HG03025 (cell line): ENCODE results near the gene BANP.
"Not testable (repeated sequence)": the region's sequence is repeated elsewhere in the genome, so short reads cannot be mapped to it uniquely, and the experiment has no call there.

Experiments
- ATAC-seq: cut with Tn5 transposase; IDR thresholded peaks from one replicate; pipeline ENCODE4 v1.9.1; 2021; ENCODE audit warnings: mild to moderate bottlenecking, moderate library complexity; ENCODE audit not compliant: unreplicated experiment, low FRiP score

Gene BANP

DNA sequence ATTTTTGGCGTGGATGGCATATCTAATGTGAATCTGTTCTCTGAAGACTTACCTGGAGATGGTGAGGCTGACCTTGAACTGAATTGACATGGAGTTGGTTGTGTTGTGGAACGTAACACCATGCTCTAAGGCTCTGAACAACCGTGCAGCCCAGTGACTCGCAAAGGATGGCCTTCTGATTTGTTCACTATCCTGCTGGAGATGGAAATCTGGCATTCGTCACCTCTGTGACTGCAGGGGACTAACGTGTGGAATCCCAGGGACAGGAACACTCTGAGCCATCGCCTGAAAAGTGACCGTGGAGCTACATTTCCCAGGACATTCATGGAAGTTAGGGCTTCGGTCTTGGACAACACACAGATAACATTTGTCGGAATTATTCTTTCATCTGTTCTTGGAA lies 61.1 kb downstream of the BANP start:
- no peak for ATAC-seq

DNA sequence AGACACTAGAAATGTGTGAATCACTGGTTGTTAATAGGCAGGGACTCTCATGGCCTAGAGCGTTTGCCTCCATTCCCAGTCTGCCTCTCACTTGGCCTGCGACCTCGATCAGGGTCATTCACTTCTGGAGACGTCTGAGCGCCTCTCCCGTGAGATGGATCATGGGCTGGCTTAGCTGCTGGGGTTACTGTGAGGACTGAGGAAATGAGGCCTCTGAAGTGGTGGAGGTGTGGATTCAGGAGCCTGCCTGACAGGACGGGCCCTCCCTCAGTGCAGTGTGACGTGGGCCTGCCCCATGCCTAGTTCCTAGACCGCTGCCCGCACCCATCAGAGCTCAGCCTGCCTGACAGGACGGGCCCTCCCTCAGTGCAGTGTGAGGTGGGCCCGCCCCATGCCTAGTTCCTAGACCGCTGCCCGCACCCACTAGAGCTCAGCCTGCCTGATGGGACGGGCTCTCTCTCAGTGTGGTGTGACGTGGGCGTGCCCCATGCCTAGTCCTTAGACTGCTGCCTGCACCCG lies 61.9 kb downstream of the BANP start:
- no peak for ATAC-seq

DNA sequence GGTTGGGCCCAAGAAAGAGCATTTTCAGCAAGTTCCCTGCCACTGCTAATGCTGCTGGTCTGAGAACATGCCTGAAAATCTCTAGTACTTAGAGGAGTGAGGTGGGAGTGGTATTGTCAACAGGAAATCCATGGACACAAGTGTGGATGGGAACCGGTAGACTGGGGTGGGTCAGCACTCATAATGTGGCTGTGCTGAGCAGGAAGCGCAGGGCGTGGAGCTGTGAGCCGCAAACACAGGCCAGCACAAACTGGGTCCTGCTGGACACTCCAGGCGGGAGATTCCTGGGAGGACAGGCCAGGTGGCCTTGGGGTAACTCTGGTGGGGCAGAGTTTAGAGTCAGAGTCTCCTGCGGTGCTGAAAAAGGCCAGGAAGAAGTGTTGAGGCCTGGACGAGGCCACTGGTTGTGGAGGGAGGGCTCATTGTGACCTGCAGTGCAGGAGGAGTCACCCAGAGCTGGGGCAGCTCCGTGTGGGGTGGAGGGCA lies 62.6 kb downstream of the BANP start:
- no peak for ATAC-seq

DNA sequence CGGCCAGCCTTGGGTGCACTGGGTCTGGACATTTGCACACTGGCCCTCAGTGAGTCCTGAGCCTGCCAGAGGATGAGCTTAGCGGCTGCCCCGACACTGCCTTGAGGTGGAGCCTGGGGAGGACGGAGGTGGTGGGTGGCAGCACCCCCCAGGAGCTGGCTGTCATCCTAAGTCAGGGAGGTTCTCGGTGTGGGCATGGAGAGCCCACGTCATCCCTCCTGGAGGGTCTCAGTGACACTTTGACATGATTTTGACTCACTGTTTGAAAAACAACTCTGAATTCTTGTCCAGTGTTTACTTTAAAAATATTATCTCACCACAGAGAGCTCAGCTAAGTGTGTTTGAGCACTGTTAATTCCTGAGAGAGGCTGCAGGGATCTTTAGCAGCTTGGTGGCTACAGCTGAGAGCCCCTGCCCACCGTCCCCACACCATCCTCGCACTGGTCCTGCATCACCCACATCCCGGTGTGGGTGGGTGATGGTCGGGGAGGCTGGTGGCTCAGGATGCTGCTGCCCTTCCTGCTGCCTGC lies 63.1 kb downstream of the BANP start:
- ATAC-seq = no peak

DNA sequence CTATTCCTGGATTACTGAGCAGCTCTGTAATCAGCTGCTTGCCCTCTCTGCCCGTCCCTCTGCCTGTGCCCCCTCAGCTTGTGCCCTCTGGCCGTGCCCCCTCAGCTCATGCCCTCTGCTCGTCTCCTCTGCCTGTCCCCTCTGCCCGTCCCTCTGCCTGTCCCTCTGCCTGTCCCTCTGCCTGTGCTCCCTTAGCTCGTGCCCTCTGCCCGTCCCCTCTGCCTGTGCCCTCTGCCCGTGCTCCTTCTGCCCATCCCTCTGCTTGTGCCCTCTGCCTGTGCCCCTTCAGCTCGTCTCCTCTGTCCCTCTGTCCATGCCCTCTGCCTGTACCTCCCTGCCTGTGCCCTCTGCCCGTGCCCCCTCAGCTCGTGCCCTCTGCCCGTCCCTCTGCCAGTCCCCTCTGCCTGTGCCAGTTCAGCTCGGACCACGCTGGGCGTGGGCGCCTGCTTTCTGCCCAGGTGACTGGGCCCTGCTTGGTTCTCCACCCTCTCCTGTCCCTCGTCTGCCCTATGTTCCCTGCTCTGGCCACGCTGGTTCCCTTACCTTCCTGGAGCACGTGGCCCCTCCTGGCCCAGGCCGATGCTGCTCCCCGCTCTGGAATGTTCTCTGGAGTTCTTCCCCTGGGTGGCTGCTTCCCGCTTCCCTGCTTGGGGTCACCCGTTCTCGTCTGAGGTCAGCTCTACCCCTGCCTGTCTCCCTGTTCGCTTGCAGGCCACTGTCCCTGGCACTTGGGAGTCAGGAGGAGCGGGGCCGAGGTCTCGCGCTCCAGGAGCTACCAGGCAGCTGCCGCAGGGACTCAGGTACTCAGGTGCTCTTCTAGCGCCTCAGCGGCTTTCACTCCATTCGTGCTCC lies 63.9 kb downstream of the BANP start:
- no peak for ATAC-seq

DNA sequence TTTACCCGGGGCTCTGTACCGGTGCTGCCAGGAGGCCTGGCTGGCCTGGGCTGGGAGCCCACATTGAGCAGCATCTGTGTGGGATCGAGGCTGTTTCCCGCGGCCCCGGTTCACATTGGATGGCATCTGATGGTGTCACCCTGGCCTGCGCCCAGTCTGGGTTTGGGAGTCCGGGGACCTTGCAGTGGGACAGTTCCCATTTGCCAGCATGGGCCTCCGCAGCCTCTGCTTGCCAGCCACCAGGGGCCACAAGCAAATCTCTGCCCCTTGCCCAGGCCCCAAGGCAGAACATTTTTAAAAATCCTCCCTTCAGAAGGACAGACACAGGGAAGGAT lies 64.5 kb downstream of the BANP start:
- no peak for ATAC-seq

DNA sequence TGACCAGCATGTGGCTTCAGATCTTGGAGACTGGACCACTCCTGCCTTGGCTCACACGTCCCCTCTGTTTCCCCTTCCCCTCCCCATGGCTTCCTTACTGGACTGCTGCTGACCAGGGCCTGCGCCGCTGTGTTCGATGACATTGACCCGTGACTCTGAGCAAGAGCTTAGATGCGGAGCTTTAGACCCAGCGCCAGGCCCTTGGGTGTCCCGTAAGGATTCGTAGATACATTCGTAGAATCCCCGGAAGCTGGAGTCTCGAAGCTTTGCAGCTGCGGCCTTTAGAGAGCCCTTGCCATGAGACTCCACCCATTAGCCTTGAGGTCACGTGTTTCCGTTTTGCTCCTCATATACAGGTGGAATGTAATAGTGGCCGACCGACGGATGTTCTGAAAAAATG lies 65.2 kb downstream of the BANP start:
- not testable (repeated sequence) for ATAC-seq

DNA sequence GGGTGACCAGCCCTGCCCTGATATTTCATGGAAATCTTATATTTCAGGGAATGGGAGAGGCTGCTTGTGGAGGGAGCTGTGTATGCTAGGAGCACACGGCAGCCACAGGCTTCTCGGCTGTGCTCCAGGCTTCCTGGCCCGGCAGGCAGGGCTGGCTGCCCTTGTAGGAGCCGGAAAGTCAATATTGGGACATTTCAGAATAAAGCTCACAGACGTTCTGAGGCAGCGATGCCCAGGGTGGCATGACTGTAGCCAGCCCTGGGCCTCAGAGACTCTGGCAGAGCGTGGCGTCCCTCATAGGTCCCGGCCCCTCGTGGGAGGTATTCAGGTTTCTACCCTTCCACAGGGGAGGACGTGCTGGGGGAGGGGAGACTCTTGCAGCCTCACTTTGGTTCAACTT lies 65.7 kb downstream of the BANP start:
- ATAC-seq = no peak

DNA sequence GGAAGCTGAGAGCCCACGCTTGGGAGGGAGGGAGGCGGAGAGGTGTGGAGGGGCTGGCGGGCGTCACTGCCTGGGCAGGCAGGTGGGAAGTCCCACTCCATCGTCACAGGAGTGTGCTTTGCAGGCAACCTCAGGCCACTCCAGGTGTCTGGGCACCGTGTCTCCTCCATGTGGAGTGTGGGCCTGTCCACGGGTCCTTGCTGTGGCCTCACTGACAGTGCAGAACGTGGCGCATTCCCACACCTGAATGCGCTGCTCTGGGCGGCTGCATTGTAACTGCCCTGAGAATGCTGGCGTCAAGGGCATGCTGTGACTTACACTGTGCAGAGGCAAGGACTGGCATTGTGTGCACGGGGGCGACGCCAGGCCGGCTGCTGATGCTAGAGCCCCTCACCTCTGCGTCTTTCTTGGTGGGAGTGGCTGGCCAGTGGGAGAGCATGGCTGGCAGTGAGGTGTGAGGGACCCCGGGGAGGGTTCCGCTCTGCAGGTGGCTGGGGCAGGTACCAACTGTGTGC lies 66.4 kb downstream of the BANP start:
- ATAC-seq = no peak

DNA sequence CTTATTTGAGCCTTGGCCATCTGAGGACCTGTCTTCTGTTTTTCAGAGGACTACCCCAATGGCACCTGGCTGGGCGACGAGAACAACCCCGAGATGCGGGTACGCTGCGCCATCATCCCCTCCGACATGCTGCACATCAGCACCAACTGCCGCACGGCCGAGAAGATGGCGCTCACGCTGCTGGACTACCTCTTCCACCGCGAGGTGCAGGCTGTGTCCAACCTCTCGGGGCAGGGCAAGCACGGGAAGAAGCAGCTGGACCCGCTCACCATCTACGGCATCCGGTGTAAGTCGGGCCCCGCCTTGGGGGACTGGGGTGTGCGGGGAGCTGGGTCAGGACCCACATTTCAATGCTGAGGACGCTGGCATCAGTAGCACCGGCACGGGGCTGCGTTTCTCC lies 67.1 kb downstream of the BANP start:
- not testable (repeated sequence) for ATAC-seq

DNA sequence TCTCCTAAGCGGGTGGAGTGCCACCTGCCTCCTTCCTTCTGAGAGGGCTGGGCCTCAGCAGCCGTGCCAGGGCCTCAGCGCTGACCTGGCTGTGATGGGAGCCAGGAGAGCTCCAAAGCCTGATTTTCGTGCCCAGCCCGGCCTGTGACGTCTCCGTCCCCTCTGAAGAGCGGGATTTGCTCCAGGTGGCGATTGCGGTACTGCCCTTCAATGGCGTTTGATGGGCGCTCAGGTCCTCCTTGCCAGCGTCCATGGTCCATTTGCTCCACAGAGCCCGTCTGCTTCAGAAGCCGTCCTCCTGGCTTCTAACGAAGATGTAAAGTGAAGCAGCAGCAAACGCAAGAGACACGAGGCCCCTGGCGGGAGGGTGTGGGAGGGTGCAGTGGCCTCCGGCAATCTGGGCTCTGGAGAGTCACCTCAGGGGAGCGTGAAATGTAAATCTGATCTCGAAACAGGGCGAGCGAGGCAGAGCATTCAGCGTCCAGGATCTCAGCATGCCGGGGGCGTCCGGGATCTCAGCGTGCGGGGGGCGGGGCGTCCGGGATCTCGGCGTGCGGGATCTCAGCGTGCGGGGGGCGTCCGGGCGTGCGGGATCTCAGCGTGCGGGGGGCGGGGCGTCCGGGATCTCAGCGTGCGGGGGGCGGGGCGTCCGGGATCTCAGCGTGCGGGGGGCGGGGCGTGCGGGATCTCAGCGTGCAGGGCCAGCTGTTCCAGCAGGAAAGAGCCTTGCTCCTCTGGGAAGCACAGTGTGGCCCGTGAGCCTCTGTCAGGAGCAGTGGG lies 68.0 kb downstream of the BANP start:
- ATAC-seq = not testable (repeated sequence)

DNA sequence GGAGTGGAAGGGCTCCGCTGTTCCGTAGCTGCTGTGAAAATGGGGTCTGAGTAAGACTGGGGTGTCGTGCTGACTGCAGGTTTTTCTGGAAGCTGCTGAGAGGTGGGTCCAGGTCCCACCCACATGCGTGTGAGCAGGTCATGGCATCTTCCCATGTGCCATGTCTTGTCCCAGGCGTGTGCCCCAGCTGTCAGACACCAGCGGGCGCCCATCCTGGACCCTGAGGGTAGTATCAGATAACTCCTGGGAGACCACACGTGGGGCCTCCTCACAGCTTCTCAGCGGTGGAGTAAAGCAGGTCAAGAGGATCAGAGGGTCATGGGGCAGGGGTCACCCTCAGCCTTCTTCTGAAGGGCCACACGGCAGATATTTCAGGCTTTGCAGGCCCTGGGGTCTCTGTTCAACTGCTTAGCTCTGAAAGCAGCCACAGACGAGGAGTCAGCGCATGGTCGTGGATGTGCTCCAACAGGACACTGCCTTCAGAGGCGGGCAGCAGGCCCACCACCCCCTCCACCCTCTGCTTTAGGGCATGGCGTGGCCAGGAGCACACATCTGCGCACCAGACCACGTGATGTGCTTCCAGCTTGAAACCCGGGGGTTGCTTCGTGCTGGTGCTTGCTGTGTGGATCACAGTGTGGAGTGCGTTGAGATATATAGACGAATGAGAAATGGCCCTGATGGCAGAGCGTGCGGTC lies 68.7 kb downstream of the BANP start:
- ATAC-seq = no peak

DNA sequence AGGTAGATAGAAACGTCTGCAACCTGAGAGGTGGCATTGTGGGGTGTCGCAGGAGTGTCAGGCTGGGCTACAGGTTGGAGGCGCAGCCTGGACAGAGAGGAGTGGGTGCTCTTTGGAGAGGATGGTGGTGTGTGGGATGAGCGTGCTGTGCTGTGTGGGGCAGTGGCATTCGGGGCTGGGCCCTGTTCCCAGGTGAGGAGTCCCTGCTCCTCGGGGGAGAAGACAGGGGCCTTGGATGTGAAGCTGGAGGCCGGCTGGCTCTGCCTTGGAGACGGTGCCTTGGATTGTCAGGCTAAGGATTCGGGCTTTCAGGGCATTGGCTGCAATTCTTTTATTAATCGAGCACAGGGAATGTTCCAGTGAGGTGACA lies 69.3 kb downstream of the BANP start:
- no peak for ATAC-seq

DNA sequence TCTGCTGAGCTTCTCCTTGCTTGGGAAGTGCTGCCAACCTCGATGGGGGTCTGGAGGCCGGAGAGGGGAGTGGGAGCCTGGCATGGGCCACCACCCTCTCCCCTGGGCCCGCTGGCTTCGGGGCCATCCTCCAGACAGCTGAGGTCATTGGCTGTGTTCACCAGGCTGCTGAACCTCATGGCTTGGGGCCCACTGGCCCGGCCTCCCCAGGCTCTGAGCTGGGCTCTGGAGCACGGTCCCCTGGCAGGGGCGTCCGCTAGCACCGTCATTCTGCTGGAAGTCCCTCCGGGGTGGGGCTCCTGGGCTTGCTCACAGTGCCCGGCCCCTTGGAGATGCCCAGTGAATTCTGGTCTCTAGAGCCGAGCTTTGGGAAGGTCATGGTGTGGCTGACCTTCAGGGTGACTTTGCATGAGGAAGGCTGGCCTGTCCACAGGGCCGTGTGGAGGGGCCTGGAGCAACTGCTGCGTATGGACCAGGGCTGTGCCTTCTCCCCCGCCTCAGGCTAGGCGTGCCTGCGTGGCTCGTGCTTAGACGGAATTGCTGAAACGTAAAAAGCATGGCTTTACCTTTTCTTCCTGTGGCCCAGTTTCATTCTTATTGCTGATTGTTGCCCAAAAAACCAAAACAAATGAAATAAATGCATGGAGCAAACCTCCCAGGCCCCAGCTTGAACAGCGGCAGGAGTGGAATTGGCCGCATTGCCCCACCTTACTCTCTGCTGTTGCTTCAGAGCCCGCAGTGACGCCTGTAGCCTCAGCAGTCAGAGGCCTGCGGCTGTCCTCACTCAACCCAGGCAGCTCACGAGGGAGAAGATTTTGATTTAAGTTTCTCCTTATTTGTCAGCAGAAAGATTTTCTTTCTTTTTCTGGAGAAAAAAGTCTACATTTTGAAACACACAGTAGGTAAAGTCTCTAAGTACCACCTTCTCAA lies 70.1 kb downstream of the BANP start:
- ATAC-seq = not testable (repeated sequence)

DNA sequence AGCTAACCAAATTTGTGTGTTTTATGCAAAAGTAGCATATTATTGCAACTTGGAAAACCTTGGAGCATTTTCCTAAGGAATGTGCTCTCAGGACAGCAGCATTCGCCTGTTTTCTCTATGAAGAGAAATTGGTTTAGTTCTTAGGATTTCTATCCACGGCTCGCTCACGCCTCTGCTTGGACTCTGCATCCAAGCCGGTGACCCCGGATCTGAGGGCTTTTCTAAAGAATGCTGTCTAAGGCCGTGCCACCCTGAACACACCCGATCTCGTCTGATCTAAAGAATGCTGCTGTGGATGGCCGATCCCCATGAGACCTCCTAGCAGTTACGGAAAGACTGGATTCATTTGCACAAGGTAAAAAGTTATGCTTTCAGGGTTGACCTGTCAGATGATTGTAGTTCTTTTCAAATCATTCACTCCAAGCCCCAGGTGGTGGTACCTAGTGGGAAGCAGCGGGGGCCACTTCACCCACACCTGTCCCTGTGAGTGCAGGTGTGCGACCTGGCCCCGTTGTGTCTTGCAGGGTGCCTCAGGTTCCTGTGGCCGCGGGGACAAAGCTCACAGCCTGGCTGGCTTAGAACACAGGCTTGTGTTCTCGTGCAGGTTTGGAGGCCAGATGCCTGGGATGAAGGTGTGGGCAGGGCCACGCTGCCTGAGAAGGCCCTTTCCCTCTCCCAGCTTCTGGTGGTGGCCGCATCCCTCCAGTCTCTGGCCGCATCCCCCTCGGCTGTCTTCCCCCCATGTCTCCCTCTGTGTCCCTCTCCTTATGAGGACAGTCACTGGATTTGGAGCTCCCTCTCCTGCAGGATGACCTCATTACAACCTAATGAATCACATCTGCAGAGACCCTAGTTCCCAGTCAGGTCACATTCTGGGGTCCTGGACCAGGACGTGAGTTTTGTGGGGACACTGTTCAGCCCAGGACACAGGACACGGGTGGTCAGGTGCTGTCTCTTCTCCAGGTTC lies 71.1 kb downstream of the BANP start:
- no peak for ATAC-seq

DNA sequence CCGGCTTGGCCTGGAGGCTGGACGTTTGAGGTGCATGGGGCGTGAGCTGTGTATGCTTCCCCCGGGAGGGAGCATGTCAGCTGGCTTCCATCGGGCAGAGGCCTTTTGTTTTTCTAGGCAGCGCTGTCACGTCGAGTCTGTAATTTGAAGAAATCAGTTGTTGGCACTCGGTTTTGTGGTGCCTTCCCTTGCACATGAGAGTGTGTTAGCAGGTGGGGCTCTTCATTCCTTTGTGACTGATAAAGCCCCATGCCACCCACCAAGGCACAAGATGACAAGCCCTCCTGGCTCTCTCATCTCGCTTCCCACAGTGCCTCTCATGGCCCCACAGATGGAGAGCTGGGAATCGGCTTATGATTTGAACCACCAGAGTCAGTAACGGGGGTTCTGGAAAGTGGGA lies 72.1 kb downstream of the BANP start:
- no peak for ATAC-seq

DNA sequence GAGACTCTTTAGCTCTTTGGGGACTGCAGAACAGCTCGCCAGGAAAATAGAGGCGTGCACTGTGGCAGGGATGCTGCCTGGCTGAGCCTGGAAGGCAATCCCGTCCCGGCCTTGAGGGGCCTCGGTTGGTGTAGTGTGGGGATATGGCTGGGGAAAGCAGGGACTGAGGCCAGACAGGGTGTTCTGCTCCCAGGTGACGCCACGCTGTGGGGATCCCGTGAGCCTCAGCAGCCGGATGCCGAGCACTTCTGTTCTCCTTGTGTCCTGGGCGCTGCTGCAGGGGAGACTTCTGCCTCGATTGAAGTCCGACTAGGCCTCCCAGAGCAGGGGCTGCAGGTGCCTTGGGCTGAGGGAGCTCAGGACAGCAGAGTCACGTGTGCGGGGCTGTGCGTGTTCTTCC lies 72.6 kb downstream of the BANP start:
- ATAC-seq = no peak

DNA sequence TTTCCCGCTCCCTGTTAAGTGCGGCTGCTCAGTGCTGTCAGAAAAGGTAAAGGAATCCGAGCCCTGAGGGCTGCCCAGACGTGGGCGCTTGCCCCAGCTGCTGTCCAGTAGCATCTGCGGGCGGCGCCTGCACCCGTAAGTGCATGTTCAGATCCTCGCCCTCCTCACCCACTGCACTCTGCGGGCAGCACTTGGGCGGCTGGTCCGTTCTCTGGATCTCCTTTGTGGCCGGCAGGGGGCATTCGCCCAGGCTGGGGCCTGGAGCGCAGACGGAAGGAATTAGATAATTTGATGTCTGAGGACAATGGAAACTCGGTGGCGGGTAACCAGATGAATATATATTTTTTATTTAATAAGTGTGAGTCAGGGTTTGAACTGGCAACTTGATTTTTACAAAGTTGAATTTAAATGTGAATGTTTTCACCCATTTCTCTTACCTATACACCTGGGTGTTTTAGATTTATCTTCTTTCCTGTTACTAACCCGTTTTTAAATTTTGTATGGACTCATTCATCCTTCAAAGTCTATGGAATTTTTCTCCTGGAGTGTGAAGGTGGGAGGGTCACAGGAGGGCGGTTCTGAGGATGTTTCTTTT lies 73.4 kb downstream of the BANP start:
- ATAC-seq = not testable (repeated sequence)
